ENCODE results near the gene NADK. TPM values are rescaled to one million over a fixed set of nuclear protein-coding genes. Genes with fewer than 3 reads are reported as not detected.
"Not testable (repeated sequence)": the region's sequence is repeated elsewhere in the genome, so short reads cannot be mapped to it uniquely, and the experiment has no call there.

NADK gene
- total and polyA plus RNA-seq, 2 of the 13 experiments (the other 11 are each of a cell fraction or from before 2014, with no cell fraction given) = 56.6 to 60.1 TPM

- TF ChIP-seq MNT (IDR thresholded peaks at IDR 0.05) = peak; percentile 54
- peak; percentile 79 for TF ChIP-seq HNRNPLL (IDR thresholded peaks at IDR 0.05; ENCODE audit: low read depth, low read length, poor library complexity, severe bottlenecking)
- TF ChIP-seq SOX6 (IDR thresholded peaks at IDR 0.05) = not testable (repeated sequence)
- peak; percentile 39 for TF ChIP-seq SOX6 (CRISPR knock-in tag; IDR thresholded peaks at IDR 0.05)
- TF ChIP-seq, protein P1, sequence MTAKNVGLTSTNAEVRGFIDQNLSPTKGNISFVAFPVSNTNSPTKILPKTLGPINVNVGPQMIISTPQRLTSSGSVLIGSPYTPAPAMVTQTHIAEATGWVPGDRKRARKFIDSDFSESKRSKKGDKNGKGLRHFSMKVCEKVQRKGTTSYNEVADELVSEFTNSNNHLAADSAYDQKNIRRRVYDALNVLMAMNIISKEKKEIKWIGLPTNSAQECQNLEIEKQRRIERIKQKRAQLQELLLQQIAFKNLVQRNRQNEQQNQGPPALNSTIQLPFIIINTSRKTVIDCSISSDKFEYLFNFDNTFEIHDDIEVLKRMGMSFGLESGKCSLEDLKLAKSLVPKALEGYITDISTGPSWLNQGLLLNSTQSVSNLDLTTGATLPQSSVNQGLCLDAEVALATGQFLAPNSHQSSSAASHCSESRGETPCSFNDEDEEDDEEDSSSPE (CRISPR knock-in tag; IDR thresholded peaks at IDR 0.05) = peak; percentile 47; the same call in 1 of the 2 replicates
- peak; percentile 90 for TF ChIP-seq FOXK1 (CRISPR knock-in tag; IDR thresholded peaks at IDR 0.05; ENCODE audit: borderline replicate concordance, low read depth)
- TF ChIP-seq, protein P2, sequence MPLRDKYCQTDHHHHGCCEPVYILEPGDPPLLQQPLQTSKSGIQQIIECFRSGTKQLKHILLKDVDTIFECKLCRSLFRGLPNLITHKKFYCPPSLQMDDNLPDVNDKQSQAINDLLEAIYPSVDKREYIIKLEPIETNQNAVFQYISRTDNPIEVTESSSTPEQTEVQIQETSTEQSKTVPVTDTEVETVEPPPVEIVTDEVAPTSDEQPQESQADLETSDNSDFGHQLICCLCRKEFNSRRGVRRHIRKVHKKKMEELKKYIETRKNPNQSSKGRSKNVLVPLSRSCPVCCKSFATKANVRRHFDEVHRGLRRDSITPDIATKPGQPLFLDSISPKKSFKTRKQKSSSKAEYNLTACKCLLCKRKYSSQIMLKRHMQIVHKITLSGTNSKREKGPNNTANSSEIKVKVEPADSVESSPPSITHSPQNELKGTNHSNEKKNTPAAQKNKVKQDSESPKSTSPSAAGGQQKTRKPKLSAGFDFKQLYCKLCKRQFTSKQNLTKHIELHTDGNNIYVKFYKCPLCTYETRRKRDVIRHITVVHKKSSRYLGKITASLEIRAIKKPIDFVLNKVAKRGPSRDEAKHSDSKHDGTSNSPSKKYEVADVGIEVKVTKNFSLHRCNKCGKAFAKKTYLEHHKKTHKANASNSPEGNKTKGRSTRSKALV (CRISPR knock-in tag; IDR thresholded peaks at IDR 0.05) = 0 out of 2 replicates have a peak, but pooled peaks have one; percentile 43
- TF ChIP-seq FOXJ3 (CRISPR knock-in tag; IDR thresholded peaks at IDR 0.05; ENCODE audit: borderline replicate concordance) = 0 out of 2 replicates have a peak, but pooled peaks have one; percentile 27
- peak in 1 of 2 experiments; percentile 42; a peak in 1 of 4 replicates for TF ChIP-seq KLF16 (CRISPR knock-in tag; IDR thresholded peaks at IDR 0.05)
- peak; percentile 73 for TF ChIP-seq NFYB (CRISPR knock-in tag; IDR thresholded peaks at IDR 0.05)
- peak; percentile 97 for TF ChIP-seq ZBTB21 (CRISPR knock-in tag; IDR thresholded peaks at IDR 0.05)
- TF ChIP-seq SP4 (CRISPR knock-in tag; IDR thresholded peaks at IDR 0.05) = peak; percentile 42; the same call in 1 of the 2 replicates
- TF ChIP-seq FOXA3 (CRISPR knock-in tag; IDR thresholded peaks at IDR 0.05) = peak; percentile 30; the same call in 1 of the 2 replicates
- TF ChIP-seq PHF5A (CRISPR knock-in tag; IDR thresholded peaks at IDR 0.05; ENCODE audit: low read depth, unreplicated experiment) = peak; percentile 57
- peak; percentile 70 for TF ChIP-seq NR2F6 (IDR thresholded peaks at IDR 0.05)
- peak; percentile 84 for TF ChIP-seq NR2F6 (CRISPR knock-in tag; IDR thresholded peaks at IDR 0.05)
- TF ChIP-seq ZNF350 (CRISPR knock-in tag; IDR thresholded peaks at IDR 0.05; ENCODE audit: borderline replicate concordance, low read depth) = peak; percentile 39; the same call in 1 of the 2 replicates
- peak; percentile 76 for TF ChIP-seq ZNF143 (CRISPR knock-in tag; IDR thresholded peaks at IDR 0.05)
Observed at GRCh38 chr1:1724035-1724864, 54.0 kb downstream of the NADK start, which contains the start of gene CDK11A (continued).

Measured in HepG2 (cell line).